Measurements from ENCODE around the gene RASGRF2.

RASGRF2 gene, protein sequence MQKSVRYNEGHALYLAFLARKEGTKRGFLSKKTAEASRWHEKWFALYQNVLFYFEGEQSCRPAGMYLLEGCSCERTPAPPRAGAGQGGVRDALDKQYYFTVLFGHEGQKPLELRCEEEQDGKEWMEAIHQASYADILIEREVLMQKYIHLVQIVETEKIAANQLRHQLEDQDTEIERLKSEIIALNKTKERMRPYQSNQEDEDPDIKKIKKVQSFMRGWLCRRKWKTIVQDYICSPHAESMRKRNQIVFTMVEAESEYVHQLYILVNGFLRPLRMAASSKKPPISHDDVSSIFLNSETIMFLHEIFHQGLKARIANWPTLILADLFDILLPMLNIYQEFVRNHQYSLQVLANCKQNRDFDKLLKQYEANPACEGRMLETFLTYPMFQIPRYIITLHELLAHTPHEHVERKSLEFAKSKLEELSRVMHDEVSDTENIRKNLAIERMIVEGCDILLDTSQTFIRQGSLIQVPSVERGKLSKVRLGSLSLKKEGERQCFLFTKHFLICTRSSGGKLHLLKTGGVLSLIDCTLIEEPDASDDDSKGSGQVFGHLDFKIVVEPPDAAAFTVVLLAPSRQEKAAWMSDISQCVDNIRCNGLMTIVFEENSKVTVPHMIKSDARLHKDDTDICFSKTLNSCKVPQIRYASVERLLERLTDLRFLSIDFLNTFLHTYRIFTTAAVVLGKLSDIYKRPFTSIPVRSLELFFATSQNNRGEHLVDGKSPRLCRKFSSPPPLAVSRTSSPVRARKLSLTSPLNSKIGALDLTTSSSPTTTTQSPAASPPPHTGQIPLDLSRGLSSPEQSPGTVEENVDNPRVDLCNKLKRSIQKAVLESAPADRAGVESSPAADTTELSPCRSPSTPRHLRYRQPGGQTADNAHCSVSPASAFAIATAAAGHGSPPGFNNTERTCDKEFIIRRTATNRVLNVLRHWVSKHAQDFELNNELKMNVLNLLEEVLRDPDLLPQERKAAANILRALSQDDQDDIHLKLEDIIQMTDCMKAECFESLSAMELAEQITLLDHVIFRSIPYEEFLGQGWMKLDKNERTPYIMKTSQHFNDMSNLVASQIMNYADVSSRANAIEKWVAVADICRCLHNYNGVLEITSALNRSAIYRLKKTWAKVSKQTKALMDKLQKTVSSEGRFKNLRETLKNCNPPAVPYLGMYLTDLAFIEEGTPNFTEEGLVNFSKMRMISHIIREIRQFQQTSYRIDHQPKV (N-terminal part only)

DNA sequence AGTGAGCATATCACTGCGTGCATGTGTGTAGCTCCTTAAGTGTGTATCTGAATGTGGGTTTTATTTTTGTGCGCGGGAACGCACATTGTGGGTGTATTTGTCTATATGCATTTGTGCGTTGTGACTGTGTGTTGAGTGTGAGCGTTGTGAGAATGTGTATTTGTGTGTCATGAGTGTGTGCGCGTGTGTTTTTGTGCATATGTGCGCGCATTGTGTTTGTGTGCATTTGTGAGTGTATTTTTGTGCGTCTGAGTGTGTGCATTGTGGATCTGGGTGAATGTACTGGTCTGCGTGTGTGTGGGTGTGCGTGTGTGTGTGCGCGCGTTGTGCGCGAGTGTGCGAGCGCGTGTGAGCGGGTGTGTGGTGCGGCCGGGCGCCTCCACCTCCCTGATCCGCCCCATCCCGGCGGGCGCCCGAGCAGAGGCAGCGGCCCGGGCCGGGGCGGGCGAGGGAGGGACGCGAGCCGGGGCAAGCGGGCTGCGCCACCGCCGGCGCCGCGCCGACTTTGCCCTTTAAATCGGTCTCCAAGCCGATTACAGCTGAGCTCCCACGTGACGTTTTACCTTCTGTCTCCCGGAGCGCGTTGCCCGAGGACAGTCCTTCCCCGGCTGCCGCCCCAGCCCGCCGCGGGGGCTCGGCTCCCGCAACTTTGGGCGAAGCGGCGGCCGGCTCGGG, at the start of gene RASGRF2:
TSS of gene RASGRF2 (plus strand) at position 596 of the 675 bp plus-strand sequence. CDS start 376 bp downstream, outside the sequence.
- DNase-seq (ENCODE audit: low spot score), result no peak

DNA sequence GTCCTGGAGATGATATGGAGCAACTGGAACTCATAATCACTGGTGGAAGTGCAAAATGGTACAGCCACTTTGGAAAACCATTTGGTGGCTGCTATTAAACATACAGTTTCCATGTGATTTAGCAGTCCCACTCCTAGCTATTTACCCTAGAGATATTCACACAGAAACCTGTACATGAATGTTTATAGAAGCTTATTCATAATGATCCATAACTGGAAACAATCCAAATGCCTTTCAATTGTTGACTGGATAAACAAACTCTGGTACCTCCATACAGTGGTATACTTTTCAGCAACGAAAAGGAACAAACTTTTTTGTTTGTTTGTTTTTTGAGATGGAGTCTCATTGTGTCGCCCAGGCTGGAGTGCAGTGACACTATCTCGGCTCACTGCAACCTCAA, 47.7 kb upstream of the RASGRF2 start:
- DNase-seq (ENCODE audit: low spot score), result no peak

DNA sequence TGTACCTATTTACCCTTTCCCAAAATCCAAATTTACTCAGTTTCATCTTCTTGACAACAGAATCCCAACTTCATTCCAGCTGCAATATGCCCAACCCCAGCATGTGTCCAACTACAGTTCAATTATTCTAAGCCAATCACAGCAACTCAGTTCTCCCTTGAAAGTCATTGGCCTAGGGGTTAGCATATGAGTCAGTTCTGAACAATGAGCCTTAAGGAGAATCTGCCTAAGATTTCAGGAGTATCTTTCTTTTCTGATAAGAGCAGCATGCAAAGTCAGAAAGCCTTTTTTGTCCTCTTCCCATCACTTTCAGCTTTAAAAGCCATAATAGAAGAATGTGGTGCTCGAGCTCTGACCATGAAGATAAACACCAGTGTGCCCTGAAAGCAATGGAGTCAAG, 44.4 kb upstream of the RASGRF2 start:
- DNase-seq (ENCODE audit: low spot score), result no peak

DNA sequence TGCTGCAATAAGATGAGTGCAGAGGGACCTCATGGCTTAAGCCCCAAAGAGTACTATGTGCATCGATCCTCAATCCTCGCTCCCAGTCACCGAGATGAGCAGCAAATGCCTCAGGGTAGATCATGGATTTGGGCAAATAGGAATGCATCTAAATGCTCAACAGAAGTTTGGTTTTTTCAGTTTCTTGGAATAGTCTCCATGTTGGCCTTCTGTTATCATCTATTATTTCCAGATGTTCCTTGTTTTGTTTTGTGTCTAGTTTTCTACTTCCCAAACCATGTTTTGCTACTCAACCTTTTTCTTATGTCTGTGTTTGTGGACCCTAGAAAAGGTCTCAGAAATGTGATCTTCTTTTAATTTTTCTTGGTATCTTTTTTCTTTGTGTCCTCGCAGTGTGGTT, 43.5 kb upstream of the RASGRF2 start:
- no peak for DNase-seq (ENCODE audit: low spot score)

DNA sequence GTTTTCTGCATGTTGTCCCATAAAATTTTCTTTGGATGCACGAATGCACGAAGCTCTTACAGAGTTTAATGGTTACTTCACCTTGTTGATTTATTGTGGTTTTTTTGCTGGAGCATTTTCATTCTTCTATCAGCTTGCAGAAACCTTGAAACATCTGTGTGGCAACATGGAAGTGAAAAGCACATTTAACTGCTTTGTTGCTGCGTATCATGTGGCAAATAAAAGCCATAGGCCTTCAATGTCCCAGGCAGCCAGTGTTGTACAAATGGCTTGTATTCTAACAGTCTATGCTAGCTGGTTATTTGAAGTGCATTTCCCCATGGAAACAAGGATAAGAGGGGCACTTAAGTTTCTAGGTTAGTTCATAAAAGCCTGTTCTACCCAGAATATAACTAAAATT, 42.5 kb upstream of the RASGRF2 start:
- no peak for DNase-seq (ENCODE audit: low spot score)

DNA sequence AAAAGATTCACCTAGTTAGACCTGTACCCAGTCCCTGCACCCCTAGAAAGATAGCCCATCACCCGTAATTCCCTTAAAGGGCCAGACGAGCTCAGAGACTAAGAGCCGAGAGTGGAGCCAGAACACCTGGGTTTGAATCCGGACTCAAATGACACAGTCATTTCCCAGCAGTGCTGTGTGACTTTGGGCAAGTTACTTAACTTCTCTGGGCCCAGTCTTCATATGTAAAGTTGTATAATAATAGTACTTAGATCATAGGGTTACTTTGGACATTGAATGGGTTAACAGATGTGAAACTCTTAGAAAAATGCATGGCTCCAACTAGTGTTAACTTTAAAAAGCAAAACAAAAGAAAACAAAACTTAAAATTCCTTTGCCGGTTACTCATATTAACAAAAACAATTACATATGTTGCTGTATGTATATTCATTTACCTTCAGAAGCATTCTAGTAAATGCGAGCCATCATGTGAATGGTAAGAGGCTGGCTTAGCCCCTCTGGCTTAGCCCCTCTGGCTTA, 40.4 kb upstream of the RASGRF2 start:
- DNase-seq (ENCODE audit: low spot score), result no peak

DNA sequence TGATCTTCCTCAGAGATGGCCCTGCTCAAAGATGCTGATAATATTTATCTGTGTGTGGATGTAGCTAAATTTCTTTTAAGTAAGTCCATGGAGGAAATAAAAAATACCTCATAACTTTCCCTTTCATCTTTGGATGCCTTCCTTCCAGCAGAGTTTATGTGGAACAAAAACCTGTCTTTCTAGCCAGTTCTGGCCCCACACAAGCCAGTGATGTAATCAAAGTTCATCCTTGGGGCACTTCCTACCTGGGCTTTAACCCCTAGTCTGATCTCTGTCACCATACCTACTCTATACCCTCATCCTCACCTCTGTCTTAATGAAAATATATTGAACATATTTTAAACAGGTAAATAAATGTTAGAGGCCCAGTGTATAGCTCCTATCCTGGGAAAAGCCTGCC, 39.8 kb upstream of the RASGRF2 start:
- DNase-seq (ENCODE audit: low spot score), result no peak

DNA sequence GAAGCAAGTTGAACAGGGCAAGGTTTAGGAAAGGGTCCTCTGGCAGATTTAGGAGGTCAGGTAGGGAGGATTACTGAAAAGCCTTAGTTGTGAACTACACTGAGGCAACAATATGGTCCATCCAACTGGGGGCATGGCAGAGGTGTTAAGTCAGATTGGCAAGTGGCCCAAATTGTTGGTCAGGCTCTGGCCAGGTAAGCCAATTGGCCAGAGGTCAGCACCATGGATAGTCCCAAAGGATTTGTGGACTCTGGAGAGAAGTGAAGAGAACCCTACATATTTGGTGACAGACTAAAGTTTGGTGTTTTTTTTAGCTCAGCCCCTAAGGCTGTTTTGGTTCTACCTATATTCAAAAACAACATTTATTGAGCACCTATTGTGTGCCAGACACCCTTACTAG, 39.1 kb upstream of the RASGRF2 start:
- DNase-seq (ENCODE audit: low spot score), result no peak

DNA sequence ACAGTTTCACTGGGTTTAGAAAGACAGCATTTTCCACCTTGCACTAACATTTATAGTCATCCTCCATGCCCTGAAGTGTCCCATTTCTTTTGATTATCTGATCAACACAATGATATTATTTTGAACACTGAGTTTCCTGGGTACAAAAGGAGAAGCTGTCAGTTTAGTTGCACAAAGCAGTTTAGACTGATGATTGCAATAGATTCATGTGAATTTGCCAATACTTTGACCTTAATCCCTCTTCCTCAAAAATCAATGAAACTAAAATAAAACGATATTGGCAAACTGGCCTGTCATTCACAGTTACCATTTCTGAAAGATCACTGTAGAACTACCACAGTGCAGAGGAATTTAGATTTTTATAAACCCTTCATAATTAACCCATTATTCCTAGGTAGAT, 34.2 kb upstream of the RASGRF2 start:
- no peak for DNase-seq (ENCODE audit: low spot score)

DNA sequence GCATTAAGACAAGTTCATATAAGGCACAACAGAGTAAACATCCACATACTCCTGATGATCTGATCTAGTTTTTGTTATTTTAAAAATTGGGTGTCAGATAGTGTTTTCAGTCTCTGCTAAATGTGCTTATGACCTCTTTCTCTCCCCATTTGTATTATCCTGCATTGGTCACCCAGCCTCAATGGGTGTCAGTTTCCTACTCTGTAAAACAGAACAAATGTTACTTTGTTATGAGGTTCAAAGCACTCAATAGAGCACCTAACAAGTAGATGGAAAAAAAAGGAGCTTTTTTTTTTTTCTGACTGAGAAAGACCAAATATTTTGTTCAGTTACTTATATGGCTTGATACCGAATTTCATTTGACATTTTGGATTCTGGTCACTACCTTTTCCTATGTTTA, 33.6 kb upstream of the RASGRF2 start:
- DNase-seq (ENCODE audit: low spot score), result no peak

DNA sequence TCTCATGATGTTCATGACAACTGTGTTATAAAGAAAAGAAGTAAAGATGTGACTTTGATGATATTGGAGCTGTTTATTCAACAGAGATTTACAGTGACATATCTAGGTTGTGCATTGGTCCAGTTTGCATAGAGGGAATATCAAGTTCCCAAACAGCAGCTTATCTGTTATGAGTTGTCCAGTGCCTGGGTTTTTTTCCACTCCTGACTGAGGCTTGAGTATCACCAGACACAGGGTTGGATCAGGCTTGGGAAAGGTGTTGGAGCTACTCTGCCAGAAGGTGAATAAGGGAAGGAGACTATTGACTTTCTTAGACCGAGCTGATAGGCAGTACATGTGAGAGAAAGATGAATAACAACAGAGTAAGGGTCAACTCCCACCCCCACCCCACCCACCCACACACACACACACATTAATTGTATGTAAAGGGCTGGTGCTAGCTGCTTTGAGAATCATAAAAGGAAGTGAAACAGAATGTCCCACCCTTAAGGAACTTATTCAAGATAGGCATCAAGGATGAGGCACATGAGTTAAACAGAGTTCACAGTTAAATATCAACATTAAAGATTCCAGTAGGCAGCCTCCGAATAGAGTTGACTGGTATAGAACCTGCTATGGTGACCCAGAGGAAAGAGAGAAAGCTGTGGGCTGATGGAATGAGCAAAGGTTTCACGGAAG, 33.0 kb upstream of the RASGRF2 start:
- no peak for DNase-seq (ENCODE audit: low spot score)

DNA sequence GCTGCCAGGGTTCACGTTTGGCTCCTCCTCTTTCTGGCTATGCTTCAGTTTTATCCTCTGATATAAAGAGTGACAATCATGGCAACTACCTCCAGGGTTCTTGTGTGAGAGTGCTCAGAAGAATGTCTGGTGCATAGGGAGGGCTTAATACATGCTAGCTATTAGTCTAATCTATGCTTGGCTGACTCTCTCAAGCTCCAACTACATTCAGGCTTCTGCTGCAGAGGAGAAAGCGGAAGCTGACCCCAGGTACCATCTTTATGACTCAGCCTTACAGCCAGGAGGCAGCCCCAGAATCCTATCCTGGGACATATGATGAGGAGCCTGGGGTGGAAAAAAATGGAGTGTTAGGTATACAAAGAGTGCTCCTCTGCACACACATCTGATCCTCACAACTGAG, 32.1 kb upstream of the RASGRF2 start:
- no peak for DNase-seq (ENCODE audit: low spot score)

DNA sequence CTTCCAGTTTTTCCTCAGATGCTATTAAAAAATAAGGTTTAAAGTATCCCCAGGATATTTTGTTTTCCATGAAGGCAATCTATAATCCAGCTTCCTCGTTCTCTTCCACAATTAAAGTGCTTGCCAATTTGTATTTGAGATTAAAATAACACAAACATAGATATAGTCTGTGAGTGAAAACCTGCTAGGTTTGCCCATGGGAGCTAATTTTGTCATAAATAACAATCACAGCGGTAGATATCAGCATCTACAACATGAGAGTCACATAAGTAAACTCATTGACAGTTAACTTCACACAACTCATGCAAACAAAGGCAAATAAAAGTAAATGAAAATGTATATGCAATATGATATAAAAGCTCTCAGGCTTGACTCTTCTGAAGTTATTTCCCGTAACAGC, 29.2 kb upstream of the RASGRF2 start:
- no peak for DNase-seq (ENCODE audit: low spot score)

DNA sequence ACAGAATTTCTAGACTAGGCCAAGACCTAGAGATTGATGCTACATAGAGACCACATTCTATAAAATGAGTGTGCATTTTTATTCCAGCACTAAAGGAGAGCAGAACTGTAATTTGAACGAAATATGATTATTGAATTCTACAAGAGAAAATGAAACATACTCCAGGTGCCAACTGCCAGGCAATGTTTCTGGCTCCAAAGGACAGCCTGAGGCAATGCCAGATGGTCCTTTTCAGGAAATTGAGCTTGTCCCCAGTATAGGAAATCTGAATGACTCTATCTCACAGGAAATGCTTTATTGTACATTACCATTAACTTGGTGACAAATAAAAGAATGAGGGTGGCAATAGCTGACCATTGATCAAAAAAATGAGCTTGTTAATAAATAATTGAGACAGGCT, 28.8 kb upstream of the RASGRF2 start:
- no peak for DNase-seq (ENCODE audit: low spot score)

DNA sequence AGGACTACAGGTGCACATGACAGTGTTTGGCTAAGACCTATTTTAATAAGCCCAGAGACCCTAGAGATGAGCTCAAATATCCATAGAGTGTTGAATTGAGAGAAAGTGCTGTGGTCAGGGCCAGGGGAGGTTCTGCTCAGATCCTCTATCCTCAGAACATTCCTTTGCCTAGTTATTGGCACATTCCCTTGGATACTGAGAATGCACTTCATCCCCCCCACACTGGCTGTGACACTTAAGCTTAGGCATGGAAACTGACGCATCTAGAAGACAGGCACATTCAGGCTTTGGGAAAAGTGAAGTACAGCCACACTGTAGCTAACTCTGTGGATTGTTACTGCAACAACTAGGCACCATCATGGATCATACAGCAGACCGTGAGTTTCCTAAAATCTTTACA, 27.1 kb upstream of the RASGRF2 start:
- no peak for DNase-seq (ENCODE audit: low spot score)

DNA sequence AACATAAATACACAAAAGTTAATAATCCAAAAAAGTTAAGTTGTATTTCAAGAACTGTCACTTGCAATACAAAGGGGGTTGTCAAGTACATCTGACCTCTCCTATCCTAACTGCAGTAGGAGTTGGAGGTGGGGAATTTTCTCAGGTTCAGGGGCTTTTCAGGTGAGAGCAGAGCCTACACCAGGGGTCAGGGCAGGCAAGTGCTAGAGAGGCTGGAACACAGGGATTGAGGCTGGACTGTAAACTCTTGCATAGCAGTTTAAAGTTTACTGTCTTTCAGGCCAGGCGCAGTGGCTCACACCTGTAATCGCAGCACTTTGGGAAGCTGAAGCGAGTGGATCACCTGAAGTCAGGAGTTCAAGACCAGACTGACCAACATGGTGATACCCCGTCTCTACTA, 25.4 kb upstream of the RASGRF2 start:
- DNase-seq (ENCODE audit: low spot score), result no peak

DNA sequence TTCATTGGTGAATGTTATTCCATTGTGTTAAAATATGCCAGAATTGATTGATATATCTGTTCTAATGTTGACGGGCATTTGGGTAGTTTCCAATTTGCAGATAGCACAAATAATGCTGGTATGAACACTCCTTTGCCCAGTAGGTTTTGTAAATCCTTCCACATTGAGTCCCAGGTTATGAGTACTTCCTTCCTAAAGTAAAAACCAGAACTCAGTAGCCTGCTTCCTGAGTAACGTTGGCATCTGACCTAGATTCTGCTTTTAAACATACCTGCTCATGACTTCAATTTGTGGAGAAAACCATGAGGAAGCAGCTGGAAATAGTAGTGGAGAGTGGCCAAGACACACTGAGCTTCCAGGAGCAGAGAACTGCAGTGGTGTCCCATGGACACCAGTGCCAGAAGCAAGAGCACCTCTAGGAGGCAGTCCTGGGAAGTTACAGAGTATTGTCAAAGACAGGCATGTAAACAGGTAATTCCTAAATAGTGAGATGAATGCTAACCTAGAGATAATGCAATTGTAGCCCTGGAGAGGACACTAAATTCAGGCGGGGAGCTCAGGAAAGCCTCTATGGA, 24.3 kb upstream of the RASGRF2 start:
- DNase-seq (ENCODE audit: low spot score), result no peak

DNA sequence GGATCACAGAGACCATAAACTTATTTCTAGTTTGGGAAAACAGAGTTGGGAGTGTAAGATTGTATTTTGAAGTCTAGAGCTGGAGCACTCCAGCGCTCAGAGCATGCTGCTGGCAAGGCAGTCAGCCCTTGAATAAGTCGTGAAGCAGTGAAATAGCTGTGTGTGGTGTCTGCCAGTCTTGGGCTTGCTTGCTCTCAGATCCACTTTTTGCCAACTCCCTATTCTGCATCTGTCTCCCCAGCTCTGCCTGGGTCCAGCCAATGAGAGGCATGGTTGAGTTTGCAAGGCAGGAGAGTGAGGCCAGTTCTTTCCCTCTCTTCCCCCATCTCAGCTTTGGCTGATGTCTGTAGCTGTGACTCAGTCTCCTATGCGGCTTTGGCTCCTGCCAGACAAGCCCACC, 23.3 kb upstream of the RASGRF2 start:
- DNase-seq (ENCODE audit: low spot score), result no peak

DNA sequence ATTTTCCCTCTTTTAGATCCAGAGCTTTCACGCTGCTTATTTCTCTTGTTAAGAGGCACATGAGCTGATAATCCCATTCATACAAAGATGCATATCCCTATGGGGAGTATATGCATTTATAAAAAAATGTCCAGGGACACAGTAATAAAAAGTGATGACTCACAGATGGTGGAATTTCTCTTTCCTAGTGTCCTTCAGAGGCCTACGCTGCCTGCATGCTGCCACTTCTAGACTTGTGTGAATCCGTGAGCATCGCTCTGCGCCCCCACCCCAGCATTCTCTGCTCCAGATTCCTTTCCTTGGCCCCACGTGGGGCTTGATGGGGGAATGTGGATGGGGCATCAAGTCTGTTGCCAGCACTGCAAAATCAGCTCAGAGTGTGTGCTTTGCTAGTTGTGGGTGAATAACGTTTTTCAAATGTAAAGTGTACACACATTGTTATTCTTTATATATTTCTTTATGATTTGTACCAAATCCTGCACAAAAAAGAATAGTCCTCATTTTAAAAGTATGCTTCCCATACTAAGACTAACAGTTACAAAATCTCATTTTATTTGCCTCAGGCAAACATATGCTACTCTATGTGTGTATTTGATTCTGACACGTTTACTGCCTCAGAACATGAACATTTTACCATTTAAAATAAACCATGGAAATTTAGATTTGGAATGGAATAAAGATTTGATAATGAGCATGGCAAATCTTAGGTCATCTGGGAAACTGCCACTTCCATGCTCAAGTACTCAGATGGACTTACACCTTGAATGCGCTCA, 22.4 kb upstream of the RASGRF2 start:
- no peak for DNase-seq (ENCODE audit: low spot score)

DNA sequence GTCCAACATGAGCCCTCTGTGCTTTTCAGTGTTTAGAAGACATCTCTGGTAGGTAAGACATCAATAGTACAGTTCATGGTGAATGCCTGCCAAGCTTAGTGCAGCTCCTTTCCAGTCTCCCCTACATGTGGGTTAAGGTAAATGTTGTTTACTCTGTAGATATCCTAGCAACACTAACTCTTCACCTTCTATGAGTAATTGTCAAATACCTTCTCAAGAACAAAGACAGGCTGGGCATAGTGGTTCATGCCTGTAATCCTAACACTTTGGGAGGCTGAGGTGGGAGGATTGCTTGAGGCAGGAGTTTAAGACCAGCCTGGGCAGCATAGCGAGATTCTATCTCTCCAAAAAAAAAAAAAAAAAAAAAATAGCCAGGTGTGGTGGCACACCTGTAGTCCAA, 18.7 kb upstream of the RASGRF2 start:
- no peak for DNase-seq (ENCODE audit: low spot score)

Measured in hematopoietic multipotent progenitor cell treated with erythropoietin and hydrocortisone succinate and interleukin-3 and kit ligand, for 17 days (in vitro differentiated cells).